ENCODE data around the gene PYGB. TPM values are rescaled to one million over a fixed set of nuclear protein-coding genes. Genes with fewer than 3 reads are reported as not detected.

The PYGB gene
- total RNA-seq, 4 donors from 2014 or later = 71.6 to 119 (median 78.6) TPM

GRCh38 chr20:25242231-25242630 is 5.7 kb upstream of the PYGB start:
- no peak for DNase-seq (ENCODE audit: low spot score in 2 of 2)
- TF ChIP-seq EP300 (IDR thresholded peaks at IDR 0.05) (no peak), POLR2A (IDR thresholded peaks at IDR 0.05) (no peak), CTCF (IDR thresholded peaks at IDR 0.05) (no peak)
- no peak overlapping the region for H3K27ac ChIP-seq
- 82 to 84% methylated on average over 10 of the region's 10 CpGs for WGBS, 2 donors
- H3K27me3 ChIP-seq = no peaks in the 10 kb centered on the region
- H3K36me3 ChIP-seq = no peaks in the 10 kb centered on the region
- H3K4me3 ChIP-seq = no peak overlapping the region
- H3K4me1 ChIP-seq = peaks cover 0 to 31% (median 28%) of the 10 kb centered on the region in 4 donors
- H3K9me3 ChIP-seq = no peaks in the 10 kb centered on the region

- Histone ChIP-seq H3K4me1 (peaks cover 0 to 22% (median 18%) of the 10 kb centered on the region in 4 donors), H3K27me3 (no peaks in the 10 kb centered on the region), H3K36me3 (no peaks in the 10 kb centered on the region)
Measured at GRCh38 chr20:25243416-25243979, 4.4 kb upstream of the PYGB start.

GRCh38 chr20:25244976-25245375 is 2.9 kb upstream of the PYGB start:
- DNase-seq (ENCODE audit: low spot score in 2 of 2) = no peak
- no peaks in the 10 kb centered on the region for H3K9me3 ChIP-seq
- H3K27me3 ChIP-seq = no peaks in the 10 kb centered on the region
- no peaks in the 10 kb centered on the region for H3K36me3 ChIP-seq
- WGBS, 2 donors = 96 to 98% methylated on average over 5 of the region's 5 CpGs
- H3K4me1 ChIP-seq = peaks cover 0 to 27% (median 16%) of the 10 kb centered on the region in 4 donors
- H3K27ac ChIP-seq = no peak overlapping the region
- no peak overlapping the region for H3K4me3 ChIP-seq
- TF ChIP-seq POLR2A (IDR thresholded peaks at IDR 0.05) (no peak), EP300 (IDR thresholded peaks at IDR 0.05) (no peak), CTCF (IDR thresholded peaks at IDR 0.05) (no peak)

More at GRCh38 chr20:25243416-25243979, 4.4 kb upstream of the PYGB start:
- DNase-seq (ENCODE audit: low spot score in 2 of 2) = no peak
- Histone ChIP-seq H3K27ac (no peak overlapping the region), H3K4me3 (no peak overlapping the region), H3K9me3 (no peaks in the 10 kb centered on the region)
- TF ChIP-seq CTCF (IDR thresholded peaks at IDR 0.05) (no peak), EP300 (IDR thresholded peaks at IDR 0.05) (no peak), POLR2A (IDR thresholded peaks at IDR 0.05) (no peak)

- DNase-seq (ENCODE audit: low spot score in 2 of 2) = no peak
- H3K27me3 ChIP-seq = no peaks in the 10 kb centered on the region
- no peak overlapping the region for H3K27ac ChIP-seq
- H3K9me3 ChIP-seq = no peaks in the 10 kb centered on the region
- H3K4me3 ChIP-seq = no peak overlapping the region
- peaks cover 0 to 32% (median 21%) of the 10 kb centered on the region in 4 donors for H3K4me1 ChIP-seq
- TF ChIP-seq CTCF (IDR thresholded peaks at IDR 0.05) (no peak), EP300 (IDR thresholded peaks at IDR 0.05) (no peak), POLR2A (IDR thresholded peaks at IDR 0.05) (no peak)
- WGBS, 2 donors = 94 to 100% methylated on average over 1 of the region's 1 CpG
- H3K36me3 ChIP-seq = no peaks in the 10 kb centered on the region
Measured at GRCh38 chr20:25245461-25245860, 2.4 kb upstream of the PYGB start.

- DNase-seq (ENCODE audit: low spot score in 2 of 2) = no peak
- TF ChIP-seq EP300 (IDR thresholded peaks at IDR 0.05) (no peak), POLR2A (IDR thresholded peaks at IDR 0.05) (no peak)
- Histone ChIP-seq H3K4me3 (peak overlapping the region in 3 of 4 donors; percentile 54 to 92 (median 88)), H3K9me3 (no peaks in the 10 kb centered on the region), H3K36me3 (no peaks in the 10 kb centered on the region), H3K27me3 (no peaks in the 10 kb centered on the region), H3K4me1 (peaks cover 0 to 41% (median 25%) of the 10 kb centered on the region in 4 donors), H3K27ac (peak overlapping the region in 2 of 4 donors; percentile 84 to 92)
- 67 to 70% methylated on average over 9 of the region's 9 CpGs for WGBS, 2 donors
Measured at GRCh38 chr20:25246182-25246999, 1.5 kb upstream of the PYGB start.

All from tibial nerve (tissue), 4 donors.